Liver (tissue), 9 donors: ENCODE results near the gene GTF2IRD1. TPM values are rescaled to one million over a fixed set of nuclear protein-coding genes. Genes with fewer than 3 reads are reported as not detected.
"Not testable (repeated sequence)": the region's sequence is repeated elsewhere in the genome, so short reads cannot be mapped to it uniquely, and the experiment has no call there.

Experiments used
- DNase-seq: peaks from one replicate; pipeline ENCODE4 v3.0.0-alpha.2; 2017; ENCODE audit warnings: low spot score
- H3K27ac ChIP-seq, 2 donors: one replicate each; pipeline ENCODE4 v1.7.0; 2013; ENCODE audit warnings: inconsistent platforms in 2 of 2, low read length in 2 of 2, control low read depth in 1 of 2, low read depth in 1 of 2, mild to moderate bottlenecking in 1 of 2
- H3K27me3 ChIP-seq, 4 donors: one replicate each; pipeline versions ENCODE4 v1.6.1 to v1.7.0; 2013; ENCODE audit warnings: low read length in 3 of 4, inconsistent platforms in 1 of 4, mild to moderate bottlenecking in 1 of 4, moderate library complexity in 1 of 4; ENCODE audit not compliant: control insufficient read depth in 4 of 4, insufficient read depth in 4 of 4
- H3K36me3 ChIP-seq, 4 donors: one replicate each; pipeline versions ENCODE4 v1.6.1 to v1.7.0; 2013; ENCODE audit warnings: low read length in 3 of 4, mild to moderate bottlenecking in 3 of 4, low read depth in 1 of 4, moderate library complexity in 1 of 4; ENCODE audit not compliant: control insufficient read depth in 4 of 4, insufficient read depth in 3 of 4
- H3K4me1 ChIP-seq, 4 donors: one replicate each; pipeline versions ENCODE4 v1.6.1 to v1.7.0; 2013; ENCODE audit warnings: low read length in 3 of 4, mild to moderate bottlenecking in 3 of 4, moderate library complexity in 1 of 4; ENCODE audit not compliant: control insufficient read depth in 4 of 4, insufficient read depth in 4 of 4
- H3K4me3 ChIP-seq, 3 donors: one replicate each; pipeline versions ENCODE4 v1.6.1 to v1.7.0; 2013; ENCODE audit warnings: low read length in 3 of 3, control low read depth in 1 of 3, low read depth in 1 of 3, mild to moderate bottlenecking in 1 of 3
- H3K9ac ChIP-seq, 2 donors: one replicate each; pipeline ENCODE4 v1.7.0; 2013; ENCODE audit warnings: low read length in 2 of 2, mild to moderate bottlenecking in 2 of 2, moderate library complexity in 2 of 2, control low read depth in 1 of 2, low read depth in 1 of 2
- H3K9me3 ChIP-seq, 4 donors: one replicate each; pipeline versions ENCODE4 v1.6.1 to v1.7.0; 2013; ENCODE audit warnings: low read length in 3 of 4; ENCODE audit not compliant: control insufficient read depth in 4 of 4
- EGR1 ChIP-seq, 2 donors: IDR thresholded peaks; 2 replicates each; pipeline ENCODE4 v1.6.1; 2016 to 2018; ENCODE audit warnings: antibody characterized with exemption in 2 of 2, low read depth in 2 of 2
- FOXA1 ChIP-seq: IDR thresholded peaks from 2 replicates; pipeline ENCODE4 v1.6.1; 2016; ENCODE audit warnings: antibody characterized with exemption
- FOXA2 ChIP-seq: IDR thresholded peaks from 2 replicates; pipeline ENCODE4 v1.6.1; 2016; ENCODE audit warnings: antibody characterized with exemption
- GABPA ChIP-seq, 2 donors: IDR thresholded peaks in 1 of 2; conservative IDR thresholded peaks in 1 of 2; 2 replicates each; pipeline ENCODE4 v1.6.1; 2016; ENCODE audit warnings: antibody characterized with exemption in 2 of 2, mild to moderate bottlenecking in 1 of 2, moderate library complexity in 1 of 2
- HNF4A ChIP-seq, 2 donors: conservative IDR thresholded peaks; 2 replicates each; pipeline ENCODE4 v1.6.1; 2016; ENCODE audit warnings: antibody characterized with exemption in 2 of 2, mild to moderate bottlenecking in 2 of 2
- HNF4G ChIP-seq: IDR thresholded peaks from 2 replicates; pipeline ENCODE4 v1.6.1; 2016; ENCODE audit warnings: antibody characterized with exemption
- JUND ChIP-seq, 2 donors: IDR thresholded peaks; 2 replicates each; pipeline ENCODE4 v1.6.1; 2016; ENCODE audit warnings: antibody characterized with exemption in 2 of 2
- NR2F2 ChIP-seq: IDR thresholded peaks from 2 replicates; pipeline ENCODE4 v1.6.1; 2016; ENCODE audit warnings: antibody characterized with exemption
- RAD21 ChIP-seq, 2 donors: IDR thresholded peaks; 2 replicates each; pipeline ENCODE4 v1.6.1; 2016; ENCODE audit warnings: antibody characterized with exemption in 2 of 2, mild to moderate bottlenecking in 2 of 2
- RXRA ChIP-seq, 2 donors: IDR thresholded peaks; 2 replicates each; pipeline ENCODE4 v1.6.1; 2017 to 2018; ENCODE audit warnings: antibody characterized with exemption in 2 of 2, mild to moderate bottlenecking in 1 of 2
- SP1 ChIP-seq: IDR thresholded peaks from 2 replicates; pipeline ENCODE4 v1.6.1; 2018; ENCODE audit warnings: antibody characterized with exemption, mild to moderate bottlenecking
- TAF1 ChIP-seq: conservative IDR thresholded peaks from 2 replicates; pipeline ENCODE4 v1.6.1; 2016; ENCODE audit warnings: antibody characterized with exemption, mild to moderate bottlenecking
- YY1 ChIP-seq: IDR thresholded peaks from 2 replicates; pipeline ENCODE4 v1.6.1; 2016; ENCODE audit warnings: antibody characterized with exemption, mild to moderate bottlenecking
- WGBS: extraction: QIAGEN DNeasy Blood & Tissue Kit; methylation state at CpG from one replicate; pipeline ENCODE4 v1.1.7; 2013; 5-methylcytosine and 5-hydroxymethylcytosine counted together
- polyA plus RNA-seq, 2 donors: library from polyadenylated mRNA; stranded (reverse) in 1 of 2; unstranded in 1 of 2; fragments of 200-250 nt in 1 of 2; fragments of >200 nt in 1 of 2; fragmentation: Nextera tagmentation in 1 of 2; extraction: Ambion mirVana in 1 of 2; gene quantifications; one replicate each; pipeline versions ENCODE4 v1.2.1 to v1.2.3, GENCODE V29; 2013 to 2015
- total RNA-seq, 2 donors: library from RNA; depleted of rRNA; stranded (reverse); fragments of >200 nt; gene quantifications; one replicate each; pipeline ENCODE4 v1.2.3, GENCODE V29; 2014
- TF ChIP-seq, protein P1 (sequence below): fragments of 150-350 bp; IDR thresholded peaks from 2 replicates; pipeline ENCODE4 v1.5.1; 2017; ENCODE audit warnings: improper control_type of control experiment, low read depth, low read length; ENCODE audit not compliant: missing input control
- TF ChIP-seq, protein P2 (sequence below): IDR thresholded peaks from 2 replicates; pipeline ENCODE4 v1.6.1; 2016; ENCODE audit warnings: antibody characterized with exemption
- TF ChIP-seq, protein P3 (sequence below): IDR thresholded peaks from 2 replicates; pipeline ENCODE4 v1.6.1; 2016; ENCODE audit warnings: antibody characterized with exemption
- TF ChIP-seq, protein P4 (sequence below): IDR thresholded peaks from 2 replicates; pipeline ENCODE4 v1.6.1; 2016; ENCODE audit warnings: antibody characterized with exemption
- TF ChIP-seq, protein P5 (sequence below): IDR thresholded peaks from 2 replicates; pipeline ENCODE4 v1.6.1; 2016; ENCODE audit warnings: antibody characterized with exemption, mild to moderate bottlenecking
- donor health status: healthy.
- donor health status: healthy.
- donor health status: healthy.
- donor health status: healthy.
- donor health status: healthy.

GTF2IRD1 gene
- total and polyA plus RNA-seq, 4 donors, result 2.0 to 7.4 (median 3.3) TPM

DNA sequence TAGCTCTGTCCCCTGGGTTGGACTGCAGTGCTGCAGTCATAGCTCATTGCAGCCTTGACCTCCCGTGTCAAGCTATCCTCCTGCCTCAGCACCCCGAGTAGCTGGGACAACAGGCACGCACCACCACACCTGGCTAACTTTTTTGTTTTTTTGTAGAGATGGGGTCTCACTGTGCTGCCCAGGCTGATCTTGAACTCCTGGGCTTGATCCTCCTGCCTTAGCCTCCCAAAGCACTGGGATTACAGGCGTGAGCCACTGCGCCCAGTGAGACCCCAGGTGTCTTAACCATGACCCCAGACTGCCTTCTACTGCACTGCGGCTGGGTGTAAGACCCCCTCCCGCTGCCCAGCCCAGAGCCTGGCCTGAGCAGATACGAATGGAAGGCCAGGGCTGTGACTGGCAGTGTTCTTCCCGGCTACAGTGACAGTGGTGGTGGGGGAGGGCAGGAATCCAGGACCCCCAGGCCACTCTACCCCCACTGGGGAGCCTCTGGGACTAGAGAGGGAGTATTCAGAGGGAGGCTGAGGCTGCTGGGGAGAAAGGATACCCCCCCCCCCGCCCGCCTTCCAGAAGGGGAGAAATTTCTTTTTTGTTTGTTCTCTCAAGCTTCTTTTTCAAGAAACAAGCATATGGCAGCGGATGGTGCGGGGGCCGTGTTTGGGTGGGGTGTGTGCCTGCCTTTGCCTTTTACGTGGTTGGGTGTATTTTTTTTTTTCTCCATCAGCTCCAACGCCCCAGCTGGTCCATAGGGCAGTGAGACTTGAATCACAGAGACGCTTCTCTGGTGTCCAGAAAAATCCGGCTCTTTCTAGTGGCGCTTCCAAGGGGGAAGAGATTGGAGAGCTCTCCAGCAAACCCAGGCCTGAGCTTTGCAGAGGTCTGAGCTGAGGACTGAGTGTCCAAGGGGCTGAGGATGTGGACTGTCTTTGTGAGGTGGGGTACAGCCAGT is 36.6 kb downstream of the GTF2IRD1 start:
- Histone ChIP-seq H3K36me3 (no peaks in the 10 kb centered on the region), H3K27ac (no peak overlapping the region), H3K4me3 (no peak overlapping the region), H3K9me3 (no peaks in the 10 kb centered on the region), H3K27me3 (no peaks in the 10 kb centered on the region), H3K9ac (no peak overlapping the region), H3K4me1 (no peaks in the 10 kb centered on the region)
- WGBS, result 91% methylated on average over 19 of the region's 19 CpGs
- DNase-seq, result no peak
- TF ChIP-seq YY1 (no peak), JUND (IDR thresholded peaks at IDR 0.05) (no peak), HNF4G (no peak), TAF1 (no peak), GABPA (IDR thresholded peaks at IDR 0.05 in 1 of 2, conservative IDR thresholded peaks at IDR 0.05 in 1 of 2) (no peak), NR2F2 (no peak)

DNA sequence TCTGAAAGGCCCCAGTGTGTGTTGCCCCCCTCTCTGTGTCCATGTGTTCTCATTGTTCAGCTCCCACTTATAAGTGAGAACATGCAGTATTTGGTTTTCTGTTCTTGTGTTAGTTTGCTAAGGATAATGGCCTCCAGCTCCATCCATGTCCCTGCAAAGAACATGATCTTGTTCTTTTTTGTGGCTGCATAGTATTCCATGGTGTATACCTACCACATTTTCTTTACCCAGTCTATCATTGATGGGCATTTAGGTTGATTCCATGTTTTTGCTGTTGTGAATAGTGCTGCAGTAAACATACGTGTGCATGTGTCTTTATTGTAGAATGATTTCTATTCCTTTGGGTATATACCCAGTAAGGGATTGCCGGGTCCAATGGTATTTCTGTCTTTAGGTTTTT is 37.8 kb downstream of the GTF2IRD1 start:
- H3K27me3 ChIP-seq, H3K9ac ChIP-seq, H3K27ac ChIP-seq, H3K36me3 ChIP-seq, H3K4me1 ChIP-seq, H3K9me3 ChIP-seq, H3K4me3 ChIP-seq, DNase-seq: not testable (repeated sequence)
- WGBS, result 95% methylated on average over 2 of the region's 2 CpGs

DNA sequence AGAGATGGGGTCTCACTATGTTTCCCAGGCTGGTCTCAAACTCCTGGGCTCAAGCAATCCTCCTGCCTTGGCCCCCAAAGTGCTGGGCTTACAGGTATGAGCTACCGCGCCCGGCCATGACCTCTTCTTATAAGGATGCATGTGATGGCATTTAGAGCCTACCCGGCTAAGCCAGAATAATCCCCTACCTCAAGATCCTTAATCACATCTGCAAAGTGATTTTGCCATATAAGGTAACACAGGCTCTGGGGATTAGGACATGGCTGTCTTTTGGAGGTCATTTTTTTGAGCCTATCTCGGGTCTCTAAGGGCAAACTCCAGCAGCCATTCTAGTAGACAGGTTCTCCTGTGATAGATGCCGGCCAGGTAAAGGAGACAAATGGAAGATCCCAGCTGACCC is 39.6 kb downstream of the GTF2IRD1 start:
- Histone ChIP-seq H3K9ac (no peak overlapping the region), H3K36me3 (no peaks in the 10 kb centered on the region), H3K4me3 (no peak overlapping the region), H3K4me1 (peaks cover 0 to 4% (median 0%) of the 10 kb centered on the region in 4 donors), H3K9me3 (no peaks in the 10 kb centered on the region), H3K27me3 (no peaks in the 10 kb centered on the region), H3K27ac (no peak overlapping the region)
- TF ChIP-seq YY1 (no peak), TAF1 (no peak), FOXA2 (no peak), EGR1 (IDR thresholded peaks at IDR 0.05; ENCODE audit: low read depth in 2 of 2) (no peak), SP1 (no peak), RAD21 (IDR thresholded peaks at IDR 0.05) (no peak), NR2F2 (no peak), HNF4A (conservative IDR thresholded peaks at IDR 0.05) (no peak), HNF4G (no peak), RXRA (IDR thresholded peaks at IDR 0.05) (no peak), FOXA1 (no peak), GABPA (IDR thresholded peaks at IDR 0.05 in 1 of 2, conservative IDR thresholded peaks at IDR 0.05 in 1 of 2) (no peak)
- TF ChIP-seq, protein P1, sequence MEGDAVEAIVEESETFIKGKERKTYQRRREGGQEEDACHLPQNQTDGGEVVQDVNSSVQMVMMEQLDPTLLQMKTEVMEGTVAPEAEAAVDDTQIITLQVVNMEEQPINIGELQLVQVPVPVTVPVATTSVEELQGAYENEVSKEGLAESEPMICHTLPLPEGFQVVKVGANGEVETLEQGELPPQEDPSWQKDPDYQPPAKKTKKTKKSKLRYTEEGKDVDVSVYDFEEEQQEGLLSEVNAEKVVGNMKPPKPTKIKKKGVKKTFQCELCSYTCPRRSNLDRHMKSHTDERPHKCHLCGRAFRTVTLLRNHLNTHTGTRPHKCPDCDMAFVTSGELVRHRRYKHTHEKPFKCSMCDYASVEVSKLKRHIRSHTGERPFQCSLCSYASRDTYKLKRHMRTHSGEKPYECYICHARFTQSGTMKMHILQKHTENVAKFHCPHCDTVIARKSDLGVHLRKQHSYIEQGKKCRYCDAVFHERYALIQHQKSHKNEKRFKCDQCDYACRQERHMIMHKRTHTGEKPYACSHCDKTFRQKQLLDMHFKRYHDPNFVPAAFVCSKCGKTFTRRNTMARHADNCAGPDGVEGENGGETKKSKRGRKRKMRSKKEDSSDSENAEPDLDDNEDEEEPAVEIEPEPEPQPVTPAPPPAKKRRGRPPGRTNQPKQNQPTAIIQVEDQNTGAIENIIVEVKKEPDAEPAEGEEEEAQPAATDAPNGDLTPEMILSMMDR, result no peak
- TF ChIP-seq, protein P2, sequence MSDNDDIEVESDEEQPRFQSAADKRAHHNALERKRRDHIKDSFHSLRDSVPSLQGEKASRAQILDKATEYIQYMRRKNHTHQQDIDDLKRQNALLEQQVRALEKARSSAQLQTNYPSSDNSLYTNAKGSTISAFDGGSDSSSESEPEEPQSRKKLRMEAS, result no peak
- TF ChIP-seq, protein P3, sequence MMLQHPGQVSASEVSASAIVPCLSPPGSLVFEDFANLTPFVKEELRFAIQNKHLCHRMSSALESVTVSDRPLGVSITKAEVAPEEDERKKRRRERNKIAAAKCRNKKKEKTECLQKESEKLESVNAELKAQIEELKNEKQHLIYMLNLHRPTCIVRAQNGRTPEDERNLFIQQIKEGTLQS, result no peak
- TF ChIP-seq, protein P4, sequence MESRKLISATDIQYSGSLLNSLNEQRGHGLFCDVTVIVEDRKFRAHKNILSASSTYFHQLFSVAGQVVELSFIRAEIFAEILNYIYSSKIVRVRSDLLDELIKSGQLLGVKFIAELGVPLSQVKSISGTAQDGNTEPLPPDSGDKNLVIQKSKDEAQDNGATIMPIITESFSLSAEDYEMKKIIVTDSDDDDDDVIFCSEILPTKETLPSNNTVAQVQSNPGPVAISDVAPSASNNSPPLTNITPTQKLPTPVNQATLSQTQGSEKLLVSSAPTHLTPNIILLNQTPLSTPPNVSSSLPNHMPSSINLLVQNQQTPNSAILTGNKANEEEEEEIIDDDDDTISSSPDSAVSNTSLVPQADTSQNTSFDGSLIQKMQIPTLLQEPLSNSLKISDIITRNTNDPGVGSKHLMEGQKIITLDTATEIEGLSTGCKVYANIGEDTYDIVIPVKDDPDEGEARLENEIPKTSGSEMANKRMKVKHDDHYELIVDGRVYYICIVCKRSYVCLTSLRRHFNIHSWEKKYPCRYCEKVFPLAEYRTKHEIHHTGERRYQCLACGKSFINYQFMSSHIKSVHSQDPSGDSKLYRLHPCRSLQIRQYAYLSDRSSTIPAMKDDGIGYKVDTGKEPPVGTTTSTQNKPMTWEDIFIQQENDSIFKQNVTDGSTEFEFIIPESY, result no peak
- TF ChIP-seq, protein P5, sequence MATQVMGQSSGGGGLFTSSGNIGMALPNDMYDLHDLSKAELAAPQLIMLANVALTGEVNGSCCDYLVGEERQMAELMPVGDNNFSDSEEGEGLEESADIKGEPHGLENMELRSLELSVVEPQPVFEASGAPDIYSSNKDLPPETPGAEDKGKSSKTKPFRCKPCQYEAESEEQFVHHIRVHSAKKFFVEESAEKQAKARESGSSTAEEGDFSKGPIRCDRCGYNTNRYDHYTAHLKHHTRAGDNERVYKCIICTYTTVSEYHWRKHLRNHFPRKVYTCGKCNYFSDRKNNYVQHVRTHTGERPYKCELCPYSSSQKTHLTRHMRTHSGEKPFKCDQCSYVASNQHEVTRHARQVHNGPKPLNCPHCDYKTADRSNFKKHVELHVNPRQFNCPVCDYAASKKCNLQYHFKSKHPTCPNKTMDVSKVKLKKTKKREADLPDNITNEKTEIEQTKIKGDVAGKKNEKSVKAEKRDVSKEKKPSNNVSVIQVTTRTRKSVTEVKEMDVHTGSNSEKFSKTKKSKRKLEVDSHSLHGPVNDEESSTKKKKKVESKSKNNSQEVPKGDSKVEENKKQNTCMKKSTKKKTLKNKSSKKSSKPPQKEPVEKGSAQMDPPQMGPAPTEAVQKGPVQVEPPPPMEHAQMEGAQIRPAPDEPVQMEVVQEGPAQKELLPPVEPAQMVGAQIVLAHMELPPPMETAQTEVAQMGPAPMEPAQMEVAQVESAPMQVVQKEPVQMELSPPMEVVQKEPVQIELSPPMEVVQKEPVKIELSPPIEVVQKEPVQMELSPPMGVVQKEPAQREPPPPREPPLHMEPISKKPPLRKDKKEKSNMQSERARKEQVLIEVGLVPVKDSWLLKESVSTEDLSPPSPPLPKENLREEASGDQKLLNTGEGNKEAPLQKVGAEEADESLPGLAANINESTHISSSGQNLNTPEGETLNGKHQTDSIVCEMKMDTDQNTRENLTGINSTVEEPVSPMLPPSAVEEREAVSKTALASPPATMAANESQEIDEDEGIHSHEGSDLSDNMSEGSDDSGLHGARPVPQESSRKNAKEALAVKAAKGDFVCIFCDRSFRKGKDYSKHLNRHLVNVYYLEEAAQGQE, result no peak
- WGBS, result 87% methylated on average over 6 of the region's 6 CpGs
- DNase-seq, result no peak
